Activated CD8-positive, alpha-beta T cell treated with anti-CD3 and anti-CD28 coated beads, Interleukin-2, amount 10 ng/mL, durations not matched to agents 7 days and 5 days (primary cell): ENCODE data around the gene LBH. TPM values are rescaled to one million over a fixed set of nuclear protein-coding genes. Genes with fewer than 3 reads are reported as not detected.
"Not testable (repeated sequence)": the region's sequence is repeated elsewhere in the genome, so short reads cannot be mapped to it uniquely, and the experiment has no call there.

ENCODE experiments used
- ATAC-seq: fragments of 150-1000 bp; cut with Tn5 transposase; one replicate; pipeline ENCODE4 v1.10.0; 2021; ENCODE audit warnings: moderate library complexity
- CTCF ChIA-PET: fragments of 350-600 bp; sonication (Branson Sonifier 250); formaldehyde crosslinking; loops from one replicate; lab custom pipeline; 2021; ENCODE audit warnings: antibody characterized with exemption; lab: Charles Lee
- POLR2A ChIA-PET: fragments of 350-600 bp; sonication (Branson Sonifier 250); formaldehyde crosslinking; loops from one replicate; lab custom pipeline; 2021; ENCODE audit warnings: antibody characterized with exemption; lab: Charles Lee
- DNase-seq: peaks from one replicate; pipeline ENCODE4 v3.0.0-alpha.2; 2020
- H3K27ac Mint-ChIP-seq: one replicate; pipeline ENCODE4 v1.8.0; 2021; ENCODE audit warnings: mild to moderate bottlenecking, mixed read lengths
- H3K27me3 Mint-ChIP-seq: one replicate; pipeline ENCODE4 v1.8.0; 2021; ENCODE audit warnings: low read depth, mixed read lengths
- H3K36me3 Mint-ChIP-seq: one replicate; pipeline ENCODE4 v1.8.0; 2021; ENCODE audit warnings: low read depth, mixed read lengths
- H3K4me1 Mint-ChIP-seq: one replicate; pipeline ENCODE4 v1.8.0; 2021; ENCODE audit warnings: low read depth, mixed read lengths
- H3K4me3 Mint-ChIP-seq: one replicate; pipeline ENCODE4 v1.8.0; 2021; ENCODE audit warnings: mild to moderate bottlenecking, mixed read lengths
- H3K9me3 Mint-ChIP-seq: one replicate; pipeline ENCODE4 v1.8.0; 2022; ENCODE audit warnings: mixed read lengths; ENCODE audit not compliant: insufficient read depth
- total RNA-seq, 2 experiments: library from RNA; stranded (reverse); gene quantifications; one replicate each; pipeline ENCODE4 v1.2.3, GENCODE V29; 2021

Gene LBH
- total RNA-seq, 2 experiments from 2014 or later = 97.0 to 100 TPM

- CTCF ChIA-PET = interaction anchor here (0.9 to 19.1 kb wide), 12 partner anchors 8 to 443 kb away, joined by 3 to 268 read pairs (median 5); partner anchors contain the start of gene LBH
- Mint-ChIP-seq H3K9me3 (no peaks in the 10 kb centered on the region), H3K36me3 (peaks cover 19% of the 10 kb centered on the region), H3K27me3 (no peaks in the 10 kb centered on the region), H3K4me3 (no peak overlapping the region), H3K27ac (peak overlapping the region; percentile 32), H3K4me1 (peaks cover 58% of the 10 kb centered on the region)
- POLR2A ChIA-PET = interaction anchor here (0.6 to 3.7 kb wide), 5 partner anchors 11 to 65 kb away, joined by 3 to 27 read pairs (median 5); partner anchors contain the start of gene LBH
- no peak for DNase-seq
- ATAC-seq = no peak
Measured at GRCh38 chr2:30268296-30268871, 37.0 kb downstream of the LBH start.

- not testable (repeated sequence) for H3K9me3 Mint-ChIP-seq, DNase-seq, H3K4me3 Mint-ChIP-seq, H3K27me3 Mint-ChIP-seq, ATAC-seq
- ChIA-PET POLR2A (interaction anchor here (3.7 kb wide), 1 partner anchor 37 kb away, joined by 27 read pairs; the partner anchor contains the start of gene LBH), CTCF (interaction anchor here (1.0 to 19.1 kb wide), 4 partner anchors 11 to 61 kb away, joined by 3 to 268 read pairs (median 10); partner anchors contain the start of gene LBH)
- Mint-ChIP-seq H3K27ac (peak overlapping the region; percentile 48), H3K4me1 (peaks cover 55% of the 10 kb centered on the region), H3K36me3 (peaks cover 16% of the 10 kb centered on the region)
Measured at GRCh38 chr2:30269114-30269770, 37.9 kb downstream of the LBH start.

- Mint-ChIP-seq H3K36me3 (peaks cover 12% of the 10 kb centered on the region), H3K27ac (no peak overlapping the region), H3K4me1 (peaks cover 52% of the 10 kb centered on the region), H3K4me3 (no peak overlapping the region), H3K27me3 (no peaks in the 10 kb centered on the region), H3K9me3 (no peaks in the 10 kb centered on the region)
- DNase-seq (no peak), ATAC-seq (no peak)
- CTCF ChIA-PET = interaction anchor here (2.9 to 19.1 kb wide), 2 partner anchors 38 to 61 kb away, joined by 12 to 268 read pairs; partner anchors contain the start of gene LBH
- POLR2A ChIA-PET = interaction anchor here (0.6 kb wide), 1 partner anchor 8 kb away, joined by 3 read pairs; no protein-coding TSS in a partner anchor
Measured at GRCh38 chr2:30269771-30270145, 38.4 kb downstream of the LBH start.

GRCh38 chr2:30270166-30270565 lies 38.8 kb downstream of the LBH start:
- ChIA-PET CTCF (no interaction called here), POLR2A (interaction anchor here (0.6 kb wide), 1 partner anchor 7 kb away, joined by 3 read pairs; no protein-coding TSS in a partner anchor)
- ATAC-seq (no peak), DNase-seq (no peak)
- no peak overlapping the region for H3K4me3 Mint-ChIP-seq
- no peak overlapping the region for H3K27ac Mint-ChIP-seq
- H3K27me3 Mint-ChIP-seq = no peaks in the 10 kb centered on the region
- peaks cover 10% of the 10 kb centered on the region for H3K36me3 Mint-ChIP-seq
- H3K4me1 Mint-ChIP-seq = peaks cover 48% of the 10 kb centered on the region
- H3K9me3 Mint-ChIP-seq = no peaks in the 10 kb centered on the region

DNA sequence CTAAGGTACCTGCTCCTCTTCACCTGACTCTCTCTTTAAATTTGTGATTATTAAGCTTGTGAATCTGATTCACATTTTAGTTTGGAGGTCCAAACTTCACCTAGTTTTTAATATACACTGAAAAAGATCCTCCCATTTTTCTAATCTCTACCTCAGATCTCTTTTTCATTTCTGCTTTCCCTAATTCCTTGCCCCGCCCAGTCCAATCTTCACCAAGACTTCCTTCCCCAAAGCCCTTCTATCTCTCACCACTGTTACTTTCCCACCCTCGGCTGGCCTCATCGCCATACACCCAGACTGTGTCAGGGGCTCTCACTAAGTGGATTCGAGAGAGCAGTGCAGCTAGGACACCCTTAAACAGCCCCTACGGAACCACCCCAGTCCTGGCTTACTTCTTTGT lies 40.0 kb downstream of the LBH start:
- Mint-ChIP-seq H3K36me3 (peaks cover 6% of the 10 kb centered on the region), H3K27me3 (no peaks in the 10 kb centered on the region), H3K4me1 (peaks cover 38% of the 10 kb centered on the region), H3K27ac (no peak overlapping the region), H3K4me3 (no peak overlapping the region), H3K9me3 (no peaks in the 10 kb centered on the region)
- ChIA-PET CTCF (interaction anchor here (1.4 kb wide), 1 partner anchor 15 kb away, joined by 3 read pairs; no protein-coding TSS in a partner anchor), POLR2A (no interaction called here)
- ATAC-seq = no peak
- no peak for DNase-seq

DNA sequence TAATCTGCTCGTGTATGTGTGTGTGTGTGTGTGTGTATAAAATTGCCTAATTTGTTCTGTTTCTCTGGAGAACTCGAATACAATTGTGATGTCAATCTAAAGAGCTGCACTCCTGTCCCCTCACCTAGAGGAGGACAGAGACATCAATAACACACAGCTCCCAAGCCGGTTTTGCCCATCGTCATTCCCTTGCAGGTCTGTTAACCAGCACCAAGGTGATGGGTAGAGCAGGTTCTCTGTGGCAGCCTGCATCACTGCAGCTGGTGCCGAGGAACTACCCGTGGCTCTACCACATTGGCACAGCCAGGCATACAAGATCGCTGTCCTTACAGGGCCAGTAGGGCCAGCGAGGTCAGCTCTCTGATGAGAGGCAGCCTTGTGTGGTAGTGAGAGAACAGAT lies 41.0 kb downstream of the LBH start:
- peaks cover 1% of the 10 kb centered on the region for H3K36me3 Mint-ChIP-seq
- H3K4me3 Mint-ChIP-seq = no peak overlapping the region
- POLR2A ChIA-PET = no interaction called here
- H3K27me3 Mint-ChIP-seq = no peaks in the 10 kb centered on the region
- no peaks in the 10 kb centered on the region for H3K9me3 Mint-ChIP-seq
- DNase-seq (no peak), ATAC-seq (no peak)
- no peak overlapping the region for H3K27ac Mint-ChIP-seq
- peaks cover 35% of the 10 kb centered on the region for H3K4me1 Mint-ChIP-seq
- CTCF ChIA-PET = interaction anchor here (1.0 to 1.4 kb wide), 2 partner anchors 16 to 70 kb away, joined by 3 read pairs; no protein-coding TSS in a partner anchor

- Mint-ChIP-seq H3K4me3 (no peak overlapping the region), H3K9me3 (no peaks in the 10 kb centered on the region), H3K27me3 (no peaks in the 10 kb centered on the region), H3K36me3 (no peaks in the 10 kb centered on the region), H3K27ac (no peak overlapping the region), H3K4me1 (peaks cover 28% of the 10 kb centered on the region)
- ChIA-PET POLR2A (interaction anchor here (1.2 kb wide), 1 partner anchor 10 kb away, joined by 3 read pairs; no protein-coding TSS in a partner anchor), CTCF (no interaction called here)
- no peak for DNase-seq
- no peak for ATAC-seq
Measured at GRCh38 chr2:30272761-30273573, 41.6 kb downstream of the LBH start.

DNA sequence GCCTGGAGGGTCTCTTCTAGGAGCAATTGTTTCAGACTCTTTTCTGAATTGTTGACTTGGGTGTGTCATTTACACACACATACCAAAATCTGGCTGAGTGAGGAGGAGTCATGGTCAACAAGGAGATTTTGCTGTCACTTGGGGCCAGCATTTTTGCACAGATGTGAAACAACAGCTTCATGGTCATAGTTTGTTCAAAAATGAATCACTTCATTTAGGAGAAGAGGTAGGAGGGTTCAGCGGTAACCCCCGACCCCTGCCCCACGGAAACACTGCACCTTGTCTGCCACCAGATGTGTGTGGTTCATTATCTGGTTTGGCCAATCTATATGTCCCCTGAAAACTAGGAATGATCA lies 42.2 kb downstream of the LBH start:
- Mint-ChIP-seq H3K27ac (no peak overlapping the region), H3K27me3 (no peaks in the 10 kb centered on the region), H3K4me3 (no peak overlapping the region), H3K9me3 (no peaks in the 10 kb centered on the region), H3K36me3 (no peaks in the 10 kb centered on the region), H3K4me1 (peaks cover 26% of the 10 kb centered on the region)
- POLR2A ChIA-PET = interaction anchor here (1.2 kb wide), 1 partner anchor 9 kb away, joined by 3 read pairs; no protein-coding TSS in a partner anchor
- CTCF ChIA-PET = no interaction called here
- ATAC-seq = no peak
- no peak for DNase-seq

DNA sequence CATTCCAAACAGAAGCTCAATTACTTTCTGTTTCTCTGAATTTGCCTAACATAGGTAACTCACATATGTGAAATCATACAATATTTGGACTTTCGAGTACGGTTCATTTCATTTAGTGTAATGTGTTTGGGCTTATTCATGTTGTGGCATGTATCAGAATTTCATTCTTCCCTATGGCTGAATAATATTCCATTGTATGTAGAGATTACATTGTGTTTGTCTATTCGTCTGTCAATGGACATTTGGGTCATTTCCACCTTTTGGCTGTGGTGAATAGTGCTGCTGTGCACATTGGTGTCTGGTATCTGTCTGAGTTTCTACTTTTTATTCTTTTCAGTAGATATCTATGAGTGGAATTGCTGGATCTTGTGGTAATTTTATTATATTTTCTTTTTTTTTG lies 43.9 kb downstream of the LBH start:
- CTCF ChIA-PET = interaction anchor here (2.2 kb wide), 1 partner anchor 36 kb away, joined by 6 read pairs; no protein-coding TSS in a partner anchor
- Mint-ChIP-seq H3K4me3 (no peak overlapping the region), H3K4me1 (peaks cover 30% of the 10 kb centered on the region)

GRCh38 chr2:30276455-30276911 lies 45.1 kb downstream of the LBH start:
- DNase-seq = no peak
- H3K9me3 Mint-ChIP-seq = no peaks in the 10 kb centered on the region
- CTCF ChIA-PET = interaction anchor here (1.6 to 2.2 kb wide), 3 partner anchors 9 to 69 kb away, joined by 3 to 6 read pairs (median 5); no protein-coding TSS in a partner anchor
- no peak overlapping the region for H3K4me3 Mint-ChIP-seq
- H3K36me3 Mint-ChIP-seq = no peaks in the 10 kb centered on the region
- no peak overlapping the region for H3K27ac Mint-ChIP-seq
- POLR2A ChIA-PET = no interaction called here
- ATAC-seq = no peak
- H3K27me3 Mint-ChIP-seq = no peaks in the 10 kb centered on the region
- peaks cover 22% of the 10 kb centered on the region for H3K4me1 Mint-ChIP-seq

More for the DNA sequence above, 43.9 kb downstream of the LBH start:
- no peak for ATAC-seq
- Mint-ChIP-seq H3K27ac (no peak overlapping the region), H3K36me3 (no peaks in the 10 kb centered on the region), H3K9me3 (no peaks in the 10 kb centered on the region), H3K27me3 (no peaks in the 10 kb centered on the region)
- DNase-seq = no peak
- POLR2A ChIA-PET = no interaction called here

DNA sequence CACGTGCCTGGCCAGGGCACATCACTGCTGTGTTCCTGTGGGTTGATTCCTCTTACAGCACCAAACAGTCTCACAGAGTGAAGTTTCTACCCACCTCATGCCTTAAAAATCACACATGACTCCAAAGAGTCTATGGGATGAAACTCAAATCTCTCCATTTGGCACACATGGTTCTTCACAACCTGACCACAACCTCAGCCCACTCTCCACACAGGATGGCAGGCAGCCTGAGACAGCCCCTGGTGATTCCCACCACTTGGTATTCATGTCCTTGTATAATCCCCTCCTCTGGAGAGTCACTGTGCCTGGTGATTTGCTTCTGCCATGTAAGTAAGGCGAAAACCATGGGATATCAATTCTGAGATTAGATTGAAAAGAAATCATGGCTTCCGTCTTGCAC lies 46.2 kb downstream of the LBH start:
- ChIA-PET POLR2A (interaction anchor here (0.6 kb wide), 1 partner anchor 8 kb away, joined by 3 read pairs; no protein-coding TSS in a partner anchor), CTCF (interaction anchor here (0.8 to 2.2 kb wide), 4 partner anchors 10 to 57 kb away, joined by 4 to 6 read pairs (median 4); no protein-coding TSS in a partner anchor)
- no peaks in the 10 kb centered on the region for H3K36me3 Mint-ChIP-seq
- H3K27ac Mint-ChIP-seq = no peak overlapping the region
- H3K27me3 Mint-ChIP-seq = no peaks in the 10 kb centered on the region
- no peak for DNase-seq
- no peak for ATAC-seq
- no peaks in the 10 kb centered on the region for H3K9me3 Mint-ChIP-seq
- no peak overlapping the region for H3K4me3 Mint-ChIP-seq
- peaks cover 20% of the 10 kb centered on the region for H3K4me1 Mint-ChIP-seq
